ENCODE data around the gene RRH. TPM values are rescaled to one million over a fixed set of nuclear protein-coding genes. Genes with fewer than 3 reads are reported as not detected.

The RRH gene
- total and polyA plus RNA-seq, 2 experiments from 2014 or later, result not detected

- peak within 1 kb of the TSS; percentile 90 for H3K27ac ChIP-seq
- in situ Hi-C loops (cut with MboI), result loop anchor here (10.0 to 25.0 kb wide), 2 partner anchors 391 to 978 kb away; no protein-coding TSS in a partner anchor
- H3K27me3 ChIP-seq (replicated peaks; ENCODE audit: insufficient read depth), result no peaks in the 10 kb centered on the region
- H3K9me2 ChIP-seq (ENCODE audit: insufficient read depth), result no peaks in the 10 kb centered on the region
- TF ChIP-seq EZH2 (IDR thresholded peaks at IDR 0.05; ENCODE audit: insufficient read depth, poor library complexity, severe bottlenecking) (no peak), EZH2phosphoT487 (IDR thresholded peaks at IDR 0.05; ENCODE audit: insufficient read depth, low read depth) (no peak)
- peaks cover 15% of the 10 kb centered on the region for H3K36me3 ChIP-seq (ENCODE audit: low read depth)
- H3F3A ChIP-seq (ENCODE audit: insufficient read depth), result no peaks in the 10 kb centered on the region
- peak within 1 kb of the TSS; percentile 96 for H2AFZ ChIP-seq
- H3K9me3 ChIP-seq (ENCODE audit: low read depth), result no peaks in the 10 kb centered on the region
- no peaks in the 10 kb centered on the region for H4K20me1 ChIP-seq (ENCODE audit: insufficient read depth)
- H3K4me2 ChIP-seq (ENCODE audit: unreplicated experiment), result peak within 1 kb of the TSS; percentile 95
- DNase-seq, result peak; percentile 97
- WGBS, 2 experiments (ENCODE audit: low coverage in 1 of 2, low lambda C conversion rate in 2 of 2, missing lambda C conversion rate in 2 of 2), result 0 to 2% methylated on average over 53 of the region's 53 CpGs
- peaks cover 16% of the 10 kb centered on the region for H3K4me1 ChIP-seq (ENCODE audit: insufficient read depth)
- peak within 1 kb of the TSS; percentile 97 for H3K9ac ChIP-seq
- H3K4me3 ChIP-seq, result peak within 1 kb of the TSS; percentile 99
- peaks cover 50% of the 10 kb centered on the region for H3K79me2 ChIP-seq (ENCODE audit: insufficient read depth)
These were observed 12.4 kb upstream of the RRH start, which contains the start of gene GAR1 for GRCh38 chr4:109815151-109816081. GAR1 (plus strand) TSS chr4:109815762; CDS start chr4:109816165, 403 bp downstream.

GRCh38 chr4:109816082-109816442 lies 11.7 kb upstream of the RRH start:
- Histone ChIP-seq H3K36me3 (ENCODE audit: low read depth) (peaks cover 15% of the 10 kb centered on the region), H3K4me2 (ENCODE audit: unreplicated experiment) (peak overlapping the region; percentile 95), H3K9me3 (ENCODE audit: low read depth) (no peaks in the 10 kb centered on the region), H3F3A (ENCODE audit: insufficient read depth) (no peaks in the 10 kb centered on the region), H3K4me3 (peak overlapping the region; percentile 99), H3K9ac (peak overlapping the region; percentile 97), H2AFZ (peak overlapping the region; percentile 96), H3K27me3 (replicated peaks; ENCODE audit: insufficient read depth) (no peaks in the 10 kb centered on the region), H3K27ac (peak overlapping the region; percentile 90), H4K20me1 (ENCODE audit: insufficient read depth) (no peaks in the 10 kb centered on the region), H3K9me2 (ENCODE audit: insufficient read depth) (no peaks in the 10 kb centered on the region), H3K79me2 (ENCODE audit: insufficient read depth) (peaks cover 56% of the 10 kb centered on the region), H3K4me1 (ENCODE audit: insufficient read depth) (peaks cover 16% of the 10 kb centered on the region)
- peak; percentile 56 for DNase-seq
- TF ChIP-seq EZH2 (IDR thresholded peaks at IDR 0.05; ENCODE audit: insufficient read depth, poor library complexity, severe bottlenecking), result no peak
- no peak for TF ChIP-seq EZH2phosphoT487 (IDR thresholded peaks at IDR 0.05; ENCODE audit: insufficient read depth, low read depth)
- 1% methylated on average over 18 to 19 of the region's 19 CpGs for WGBS, 2 experiments (ENCODE audit: low coverage in 1 of 2, low lambda C conversion rate in 2 of 2, missing lambda C conversion rate in 2 of 2)
- in situ Hi-C loops (cut with MboI), result loop anchor here (10.0 to 25.0 kb wide), 2 partner anchors 391 to 979 kb away; no protein-coding TSS in a partner anchor

GRCh38 chr4:109816894-109817293 lies 10.9 kb upstream of the RRH start:
- Histone ChIP-seq H3K36me3 (ENCODE audit: low read depth) (peaks cover 15% of the 10 kb centered on the region), H3K9me2 (ENCODE audit: insufficient read depth) (no peaks in the 10 kb centered on the region), H3K4me3 (peak overlapping the region; percentile 99), H3K4me2 (ENCODE audit: unreplicated experiment) (peak overlapping the region; percentile 95), H3K27ac (no peak overlapping the region), H3F3A (ENCODE audit: insufficient read depth) (no peaks in the 10 kb centered on the region), H3K79me2 (ENCODE audit: insufficient read depth) (peaks cover 63% of the 10 kb centered on the region), H3K9me3 (ENCODE audit: low read depth) (no peaks in the 10 kb centered on the region), H2AFZ (no peak overlapping the region), H3K4me1 (ENCODE audit: insufficient read depth) (peaks cover 16% of the 10 kb centered on the region), H4K20me1 (ENCODE audit: insufficient read depth) (no peaks in the 10 kb centered on the region), H3K27me3 (replicated peaks; ENCODE audit: insufficient read depth) (no peaks in the 10 kb centered on the region), H3K9ac (peak overlapping the region; percentile 97)
- in situ Hi-C loops (cut with MboI), result loop anchor here (10.0 to 25.0 kb wide), 2 partner anchors 392 to 980 kb away; no protein-coding TSS in a partner anchor
- peak; percentile 23 for DNase-seq
- TF ChIP-seq EZH2phosphoT487 (IDR thresholded peaks at IDR 0.05; ENCODE audit: insufficient read depth, low read depth) (no peak), EZH2 (IDR thresholded peaks at IDR 0.05; ENCODE audit: insufficient read depth, poor library complexity, severe bottlenecking) (no peak)
- WGBS, 2 experiments (ENCODE audit: low coverage in 1 of 2, low lambda C conversion rate in 2 of 2, missing lambda C conversion rate in 2 of 2), result 48 to 62% methylated on average over 1 of the region's 1 CpG

GRCh38 chr4:109818268-109818667 lies 9.5 kb upstream of the RRH start:
- peaks cover 63% of the 10 kb centered on the region for H3K79me2 ChIP-seq (ENCODE audit: insufficient read depth)
- in situ Hi-C loops (cut with MboI), result loop anchor here (10.0 to 25.0 kb wide), 2 partner anchors 393 to 981 kb away; no protein-coding TSS in a partner anchor
- no peaks in the 10 kb centered on the region for H3K9me2 ChIP-seq (ENCODE audit: insufficient read depth)
- H3K4me2 ChIP-seq (ENCODE audit: unreplicated experiment), result no peak overlapping the region
- H3K27me3 ChIP-seq (replicated peaks; ENCODE audit: insufficient read depth), result no peaks in the 10 kb centered on the region
- H2AFZ ChIP-seq, result no peak overlapping the region
- H3K36me3 ChIP-seq (ENCODE audit: low read depth), result peaks cover 25% of the 10 kb centered on the region
- peaks cover 16% of the 10 kb centered on the region for H3K4me1 ChIP-seq (ENCODE audit: insufficient read depth)
- H4K20me1 ChIP-seq (ENCODE audit: insufficient read depth), result no peaks in the 10 kb centered on the region
- no peak for TF ChIP-seq EZH2phosphoT487 (IDR thresholded peaks at IDR 0.05; ENCODE audit: insufficient read depth, low read depth)
- no peak for TF ChIP-seq EZH2 (IDR thresholded peaks at IDR 0.05; ENCODE audit: insufficient read depth, poor library complexity, severe bottlenecking)
- H3K4me3 ChIP-seq, result no peak overlapping the region
- 83 to 88% methylated on average over 4 of the region's 4 CpGs for WGBS, 2 experiments (ENCODE audit: low coverage in 1 of 2, low lambda C conversion rate in 2 of 2, missing lambda C conversion rate in 2 of 2)
- DNase-seq, result no peak
- no peak overlapping the region for H3K9ac ChIP-seq
- no peaks in the 10 kb centered on the region for H3F3A ChIP-seq (ENCODE audit: insufficient read depth)
- H3K9me3 ChIP-seq (ENCODE audit: low read depth), result no peaks in the 10 kb centered on the region
- no peak overlapping the region for H3K27ac ChIP-seq
